HG02678 (cell line): ENCODE data around the gene CHST9.
"Not testable (repeated sequence)": the region's sequence is repeated elsewhere in the genome, so short reads cannot be mapped to it uniquely, and the experiment has no call there.

Source experiments
- ATAC-seq: cut with Tn5 transposase; IDR thresholded peaks from one replicate; pipeline ENCODE4 v1.9.1; 2021; ENCODE audit warnings: mild to moderate bottlenecking, moderate library complexity; ENCODE audit not compliant: unreplicated experiment

Gene CHST9

DNA sequence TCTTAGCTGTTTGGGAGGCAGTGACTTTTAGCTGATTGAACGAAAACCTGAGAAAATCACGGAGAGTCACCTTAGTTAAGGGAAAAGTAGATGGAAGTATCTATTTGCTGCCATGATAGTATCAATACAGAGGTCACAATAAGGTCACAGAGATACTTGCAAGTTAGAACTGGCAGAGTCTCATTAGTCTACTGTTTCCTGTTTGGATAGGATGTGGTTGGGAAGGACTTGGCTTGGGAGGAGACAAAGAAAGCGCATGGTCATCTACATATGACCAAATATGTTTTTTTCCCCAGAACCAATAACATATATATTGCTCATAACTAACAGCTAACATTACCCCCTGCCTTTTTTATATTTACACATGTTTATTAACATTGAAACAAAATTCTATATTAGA, 241.2 kb downstream of the CHST9 start:
- no peak for ATAC-seq

DNA sequence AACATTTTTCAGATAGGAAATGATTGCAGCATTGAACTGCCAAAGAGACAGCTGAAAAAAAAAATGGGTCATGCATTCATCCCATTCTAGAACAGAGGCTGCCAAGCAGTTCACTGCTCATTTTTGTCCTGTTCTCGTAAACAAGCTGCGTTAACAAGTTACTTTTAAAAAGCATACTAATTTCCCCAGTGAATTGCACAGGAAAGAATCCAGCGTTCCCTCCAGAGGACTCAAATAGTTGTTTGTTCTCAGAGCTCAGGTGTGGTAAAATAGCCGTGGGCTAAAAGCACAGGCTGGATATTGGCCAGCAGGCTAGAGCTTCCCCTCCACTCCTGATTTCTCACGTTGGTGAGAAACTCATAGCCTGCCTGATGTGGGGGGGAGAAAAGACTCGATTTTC, 243.5 kb downstream of the CHST9 start:
- ATAC-seq: no peak

DNA sequence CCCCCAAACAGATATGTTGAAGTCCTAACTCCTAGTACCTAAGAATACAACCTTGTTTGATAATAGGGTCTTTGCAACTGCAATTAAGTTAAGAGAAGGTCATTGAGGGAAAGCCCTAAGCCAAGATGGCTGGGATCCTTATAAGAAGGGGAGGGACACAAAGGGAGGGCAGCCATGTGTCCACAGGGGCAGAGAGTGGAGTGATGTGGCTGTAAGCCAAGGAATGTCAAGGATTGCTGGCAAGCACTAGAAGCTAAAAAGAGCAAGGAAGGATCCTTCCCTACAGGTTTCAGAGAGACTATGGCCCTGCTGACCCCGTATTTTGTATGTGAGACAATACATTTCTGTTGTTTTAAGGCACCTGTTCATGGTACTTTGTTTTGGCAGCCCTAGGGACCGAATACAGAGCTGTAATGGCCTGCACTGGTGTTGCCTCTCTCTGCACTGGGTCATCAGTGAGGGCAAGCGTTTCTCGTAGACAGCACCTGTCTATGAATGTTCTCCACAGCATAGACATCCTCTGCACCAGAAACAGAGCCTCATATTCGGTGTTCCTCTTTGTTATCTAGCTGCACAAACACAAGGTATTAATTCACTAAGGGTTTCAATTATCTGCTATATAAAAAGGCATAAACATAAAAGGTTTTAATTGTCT, 244.2 kb downstream of the CHST9 start:
- ATAC-seq: no peak

DNA sequence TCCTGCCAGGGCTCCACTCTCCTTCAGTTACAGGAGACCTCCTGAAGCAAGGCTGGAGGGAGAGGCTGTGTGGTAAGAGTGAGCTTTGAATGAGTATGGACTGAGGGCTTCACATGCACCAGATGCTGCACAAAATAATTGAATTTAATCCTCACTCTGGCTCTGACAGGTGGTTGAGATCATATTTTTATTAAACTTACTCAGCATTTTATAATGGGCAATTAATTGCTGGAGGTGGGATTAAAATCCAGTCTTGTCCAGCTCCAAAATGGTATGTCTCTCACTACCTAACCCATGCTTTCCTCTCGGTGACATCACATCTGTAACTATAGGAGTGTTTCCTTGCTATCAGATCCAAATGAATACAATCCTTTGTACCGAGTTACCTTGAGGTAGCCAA, 253.4 kb downstream of the CHST9 start:
- ATAC-seq: no peak

DNA sequence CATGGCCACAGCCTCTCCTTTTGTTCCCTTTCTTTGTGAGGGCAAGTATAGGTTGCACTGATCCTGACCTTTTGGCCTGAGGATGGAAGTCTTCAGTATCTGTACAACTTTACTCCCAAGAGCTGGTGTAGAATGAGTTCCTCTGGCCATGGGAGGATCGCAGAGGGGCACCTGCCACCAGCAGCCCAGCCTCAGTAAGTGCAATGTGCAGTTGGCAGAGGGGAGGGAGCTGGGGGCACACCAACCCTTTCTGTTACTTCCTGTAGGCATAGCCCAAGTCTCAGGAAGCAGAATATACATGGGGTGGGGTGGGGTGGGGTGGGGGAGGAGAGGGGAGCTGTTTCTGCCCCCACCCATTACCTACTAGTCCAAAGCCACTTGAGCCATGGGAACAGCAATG, 254.5 kb downstream of the CHST9 start:
- no peak for ATAC-seq

DNA sequence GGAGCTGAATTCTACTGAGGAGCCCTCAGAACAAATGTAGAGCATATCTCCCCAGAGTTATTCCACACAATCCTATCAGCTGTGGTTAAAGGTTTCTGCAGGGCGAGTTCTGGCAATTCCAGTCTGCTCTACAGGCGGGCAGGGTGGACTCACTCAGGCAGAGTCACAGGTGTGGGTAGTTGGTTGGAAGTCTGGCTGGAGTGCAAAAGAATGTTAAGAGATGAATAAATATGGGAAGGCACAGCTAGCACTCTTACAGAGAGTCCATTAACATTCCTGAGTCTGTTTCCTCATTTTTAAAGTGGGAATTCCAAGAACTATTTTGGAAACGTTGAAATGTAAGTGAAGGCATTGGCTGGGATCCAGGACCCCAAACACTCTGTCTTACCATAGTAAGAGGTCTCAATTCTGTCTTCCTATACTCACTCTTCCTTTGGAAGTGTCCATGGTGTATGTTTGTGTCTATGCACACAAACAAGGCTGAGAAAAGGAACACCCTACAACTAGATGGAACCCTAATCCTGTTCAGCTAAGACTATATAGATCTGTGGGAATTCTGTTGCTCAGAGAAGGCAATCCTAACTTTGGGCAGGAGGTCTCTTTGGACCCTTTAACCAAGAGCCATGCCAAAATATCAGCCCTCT, 256.3 kb downstream of the CHST9 start:
- ATAC-seq: no peak

DNA sequence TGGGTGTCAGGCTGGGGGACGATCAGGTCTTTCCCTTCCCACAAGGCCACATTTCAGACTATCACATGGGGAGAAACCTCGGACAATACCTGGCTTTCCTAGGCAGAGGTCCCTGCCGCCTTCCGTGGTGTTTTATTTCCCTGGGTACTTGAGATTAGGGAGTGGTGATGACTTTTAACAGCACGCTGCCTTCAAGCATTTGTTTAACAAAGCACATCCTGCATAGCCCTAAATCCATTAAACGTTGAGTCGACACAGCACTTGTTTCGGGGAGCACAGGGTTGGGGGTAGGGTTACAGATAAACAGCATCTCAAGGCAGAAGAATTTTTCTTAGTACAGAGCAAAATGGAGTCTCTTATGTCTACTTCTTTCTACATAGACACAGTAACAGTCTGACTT, 257.3 kb downstream of the CHST9 start:
- not testable (repeated sequence) for ATAC-seq

DNA sequence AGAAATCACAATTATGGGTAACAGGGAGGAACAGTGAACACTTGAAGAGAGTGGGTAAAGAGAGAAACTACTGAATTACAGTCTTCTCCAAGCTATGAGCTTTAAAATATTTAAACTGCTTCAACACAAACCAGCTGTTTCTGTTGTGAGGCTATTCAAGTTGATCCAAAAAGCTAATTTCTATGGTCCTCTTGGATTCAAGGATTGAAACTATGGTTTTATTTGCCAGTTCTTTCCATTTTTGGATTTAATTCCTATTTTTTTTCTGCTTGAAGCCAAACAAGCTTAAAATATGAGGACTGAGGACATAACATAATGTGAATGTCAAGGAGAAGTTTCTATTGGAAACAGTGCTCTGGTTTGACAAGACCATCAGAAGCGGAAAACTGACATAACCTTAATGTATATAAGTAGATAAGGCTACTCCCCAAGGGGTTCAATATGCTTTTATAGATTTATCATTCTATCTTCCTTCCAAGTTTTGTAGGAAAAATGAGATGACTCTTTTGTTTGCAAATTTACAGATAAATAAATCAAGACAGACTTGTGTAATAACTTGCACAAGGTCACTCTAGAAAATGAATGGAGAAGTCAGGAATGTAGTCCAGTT, 258.9 kb downstream of the CHST9 start:
- no peak for ATAC-seq

DNA sequence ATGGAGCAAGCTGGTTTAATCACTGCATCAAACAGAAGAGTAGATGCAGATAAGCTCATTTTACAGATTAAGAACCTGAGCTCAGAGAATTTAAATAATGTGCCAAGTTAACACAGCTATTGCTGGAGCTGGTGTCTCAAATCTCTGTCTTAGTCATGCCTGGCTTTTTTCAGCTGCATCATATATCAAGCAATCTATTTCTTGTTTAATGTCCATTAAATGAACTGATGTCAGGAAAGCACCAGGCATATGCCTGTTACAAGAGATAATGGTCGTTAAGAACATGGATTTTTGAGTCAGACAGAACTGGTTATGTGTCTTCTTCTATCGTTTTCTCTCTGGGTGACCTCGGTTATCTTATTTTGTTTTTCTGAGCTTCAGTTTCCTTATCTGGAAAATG, 259.8 kb downstream of the CHST9 start:
- no peak for ATAC-seq

DNA sequence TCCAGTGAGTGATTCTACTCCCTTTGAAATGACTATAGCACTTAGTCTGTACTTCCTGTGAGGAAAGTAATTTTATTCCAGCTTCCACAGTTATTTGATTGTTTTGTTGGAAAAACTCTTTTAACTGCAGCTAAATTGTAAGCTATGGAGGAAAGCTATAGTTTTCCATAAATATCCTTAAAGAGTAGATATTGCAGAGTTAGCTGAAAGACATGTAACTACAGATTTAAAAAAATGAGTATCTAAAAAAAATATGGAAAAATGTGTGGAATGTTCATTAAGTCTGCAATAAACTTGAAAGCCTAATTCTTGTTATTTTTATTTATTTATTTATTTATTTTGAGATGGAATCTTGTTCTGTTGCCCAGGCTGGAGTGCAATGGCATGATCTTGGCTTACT, 262.8 kb downstream of the CHST9 start:
- ATAC-seq: no peak

DNA sequence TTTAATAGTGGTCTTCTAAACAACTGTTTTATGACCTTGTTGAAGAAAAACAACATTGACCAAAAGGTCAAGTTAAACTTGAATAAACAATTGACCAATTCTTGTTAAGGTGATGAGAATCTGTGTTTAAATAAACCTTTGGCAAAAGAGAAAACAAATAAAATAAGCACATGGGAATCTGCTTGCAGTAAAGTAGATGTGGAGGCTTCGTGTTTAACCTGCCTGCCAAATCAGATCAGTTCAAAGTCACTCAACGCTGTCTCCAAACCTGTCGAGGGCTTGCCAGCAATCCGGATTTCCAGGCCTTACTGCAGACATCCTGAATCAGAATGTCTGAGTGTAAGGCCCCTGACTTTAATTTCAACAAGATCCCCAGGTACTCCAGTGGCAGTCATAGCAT, 264.5 kb downstream of the CHST9 start:
- ATAC-seq: no peak

DNA sequence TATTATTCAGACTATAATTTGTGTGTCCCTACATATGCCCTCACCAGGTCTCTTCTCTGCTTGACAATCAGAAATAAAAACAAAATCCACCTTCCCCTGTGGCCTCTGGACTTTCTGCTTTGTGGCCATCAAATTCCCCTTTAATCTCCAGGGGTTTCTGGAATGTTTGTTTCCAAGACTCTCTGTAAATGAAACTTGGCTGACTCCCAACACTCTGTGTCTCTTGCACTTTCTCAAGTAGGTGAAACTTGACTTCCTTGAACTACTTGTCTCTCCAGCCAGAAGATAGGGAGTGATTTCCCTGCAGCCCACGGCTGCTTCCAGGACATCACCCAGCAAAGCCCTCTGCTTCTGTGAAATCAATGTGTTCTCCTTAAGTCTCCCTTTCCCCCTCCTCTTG, 265.5 kb downstream of the CHST9 start:
- ATAC-seq: no peak

DNA sequence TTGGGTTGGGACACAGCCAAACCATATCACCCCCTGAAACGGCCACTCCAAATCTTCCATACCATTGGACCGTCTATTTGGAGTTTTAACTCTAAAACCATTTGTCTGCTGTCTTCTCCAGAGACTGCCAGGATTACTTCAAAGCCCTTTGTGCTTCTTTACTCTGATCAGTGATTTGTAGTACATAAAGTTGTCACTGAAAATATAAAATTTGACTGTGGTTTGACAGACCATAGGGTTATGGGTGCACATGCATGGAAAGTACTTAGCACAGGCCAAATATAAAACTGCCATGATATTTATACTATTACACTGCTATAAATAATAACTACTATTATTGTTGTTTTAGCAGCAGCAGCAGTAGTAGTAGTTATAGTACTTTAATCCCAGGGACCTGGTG, 265.9 kb downstream of the CHST9 start:
- no peak for ATAC-seq

DNA sequence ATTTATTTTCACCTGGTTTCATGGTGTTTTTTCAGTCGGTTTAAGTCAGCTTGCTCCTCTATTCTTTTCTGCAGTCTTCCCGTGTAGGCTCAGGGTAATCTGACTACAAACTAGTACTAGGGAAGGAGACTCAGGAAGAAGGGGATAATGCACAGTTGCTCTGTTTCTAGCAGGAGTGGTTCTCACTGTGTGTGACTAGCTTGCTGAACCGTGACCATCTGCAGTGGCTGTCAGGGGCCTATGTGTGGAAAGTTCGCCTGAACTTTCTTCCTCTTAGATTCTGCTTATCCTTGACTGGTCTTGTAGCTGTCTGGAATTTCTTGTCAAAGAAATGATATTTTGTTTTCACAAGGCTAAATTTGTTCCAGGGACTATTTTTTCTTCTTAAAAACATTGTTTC, 273.3 kb downstream of the CHST9 start:
- no peak for ATAC-seq

DNA sequence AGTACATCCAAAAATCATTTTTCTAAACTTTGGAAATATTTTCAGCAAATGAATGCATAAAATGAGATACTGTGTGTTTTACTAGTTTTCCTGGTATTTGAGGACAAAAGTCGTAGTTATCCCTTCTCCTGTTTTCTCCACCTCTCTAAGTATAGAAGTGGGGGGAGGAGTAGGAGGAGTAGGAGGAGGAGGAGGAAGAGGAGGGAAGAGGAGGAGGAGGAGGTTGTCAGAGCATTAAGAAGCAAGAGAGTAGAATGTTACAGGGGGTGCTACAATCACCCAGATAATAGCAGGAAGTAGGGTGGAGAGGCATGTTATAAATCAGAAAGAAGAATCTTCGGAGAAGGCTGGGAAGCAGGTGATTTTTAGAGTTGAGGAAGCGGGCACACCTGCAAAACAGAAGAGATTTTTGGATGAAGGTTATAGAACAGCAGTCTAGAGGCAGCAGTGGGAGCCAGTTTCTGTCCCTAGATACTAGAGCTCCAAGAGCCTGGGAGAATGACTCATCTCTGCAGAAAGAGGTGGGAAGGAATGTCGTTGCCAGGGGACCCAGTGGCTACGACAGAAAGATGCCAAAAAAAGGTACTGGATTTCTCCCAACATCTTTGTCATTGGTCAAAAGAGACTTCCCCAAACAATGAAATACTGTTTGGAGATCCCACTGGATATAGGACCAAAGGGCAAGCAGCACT, 275.4 kb downstream of the CHST9 start:
- ATAC-seq: no peak

DNA sequence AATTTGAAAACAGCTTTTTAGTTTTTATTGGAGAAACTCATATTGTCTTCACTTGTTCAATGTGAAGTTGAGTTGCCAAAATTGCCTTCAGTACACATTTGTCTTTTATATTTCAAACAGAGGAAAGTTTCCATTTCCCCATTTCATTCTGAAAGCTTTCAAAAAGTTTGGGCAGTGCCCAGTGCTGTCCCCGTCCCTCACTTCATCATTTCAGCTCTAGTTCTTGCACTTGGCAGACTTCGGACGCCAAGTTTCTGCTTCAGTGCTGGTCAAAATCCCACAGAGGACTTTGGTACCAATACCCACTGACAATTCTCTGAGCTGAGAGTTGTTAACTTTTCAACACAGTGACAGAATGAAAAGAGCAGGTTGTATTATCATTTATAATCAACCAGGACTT, 276.2 kb downstream of the CHST9 start:
- no peak for ATAC-seq

DNA sequence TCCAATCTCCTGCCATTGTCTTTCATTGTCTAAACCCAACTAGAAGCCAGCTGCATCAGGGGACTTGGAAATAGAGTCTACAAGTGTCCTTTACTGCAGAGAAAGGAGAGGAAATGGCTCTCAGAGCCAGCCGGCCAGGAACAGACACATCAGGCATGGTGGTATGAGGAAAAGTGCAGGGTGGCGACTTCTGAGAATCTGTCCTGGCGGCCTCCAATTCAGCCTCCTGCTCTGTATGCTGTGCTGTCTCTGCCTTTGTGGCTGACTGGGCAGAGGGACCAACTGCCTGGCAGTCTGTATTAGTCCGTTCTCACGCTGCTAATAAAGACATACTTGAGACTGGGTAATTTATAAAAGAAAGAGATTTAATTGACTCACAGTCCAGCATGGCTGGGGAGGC, 282.8 kb downstream of the CHST9 start:
- ATAC-seq: no peak

DNA sequence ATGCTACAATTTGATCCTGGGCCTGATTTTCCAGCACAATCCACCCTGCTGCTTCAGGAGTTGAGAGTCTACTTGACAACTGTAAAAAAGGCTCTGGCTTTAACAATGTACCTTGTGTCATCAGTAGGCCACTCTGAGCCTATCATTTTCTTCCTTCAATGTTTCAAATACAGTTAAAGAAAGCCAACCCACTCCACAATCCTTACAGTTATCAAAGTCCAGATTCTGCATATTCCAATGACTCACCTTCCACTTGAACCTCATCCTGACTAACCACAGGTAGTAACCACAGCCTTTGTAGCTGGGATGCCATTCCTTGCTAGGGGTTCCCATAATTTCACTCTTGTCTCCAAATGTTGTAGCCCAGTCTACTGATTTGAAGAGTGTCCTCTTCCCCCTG, 284.1 kb downstream of the CHST9 start:
- ATAC-seq: no peak

DNA sequence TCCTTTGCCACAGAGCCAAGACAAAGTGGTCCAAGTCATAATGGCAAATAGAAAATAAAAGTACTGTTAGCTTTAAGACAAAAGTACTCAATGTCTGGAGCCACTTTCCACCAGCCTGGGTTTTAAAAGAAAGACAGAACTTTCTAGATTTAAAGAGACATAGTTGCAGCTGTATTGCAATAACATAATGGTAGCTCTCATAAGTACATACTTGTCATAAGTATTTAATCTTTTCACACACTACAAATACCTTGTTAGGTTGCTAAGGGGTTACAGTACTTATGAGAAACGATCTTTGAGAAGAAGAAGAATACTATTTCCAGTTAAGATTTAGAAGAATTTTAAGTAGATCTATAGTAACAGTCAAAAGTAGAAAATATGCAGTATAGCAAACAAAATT, 290.7 kb downstream of the CHST9 start:
- ATAC-seq: no peak

DNA sequence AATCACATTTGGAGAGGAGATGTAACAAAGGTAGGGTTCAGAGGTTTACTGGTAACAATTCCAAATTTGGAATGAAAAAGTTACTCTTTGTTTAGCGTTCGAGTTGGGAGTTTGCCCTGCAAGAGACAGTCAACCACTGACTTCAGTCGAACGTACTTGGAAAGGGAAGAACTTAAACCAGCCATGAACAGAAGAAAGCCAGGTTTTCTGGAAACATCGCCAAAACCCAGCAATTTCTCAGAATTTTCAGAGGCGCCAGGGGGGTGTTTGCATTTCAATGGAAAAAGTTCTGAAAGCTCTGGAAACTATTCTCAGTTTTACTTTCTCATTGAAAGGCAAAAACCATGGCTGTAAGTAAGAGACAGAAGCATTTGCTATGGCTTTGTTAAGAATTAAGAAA, 291.1 kb downstream of the CHST9 start:
- no peak for ATAC-seq

DNA sequence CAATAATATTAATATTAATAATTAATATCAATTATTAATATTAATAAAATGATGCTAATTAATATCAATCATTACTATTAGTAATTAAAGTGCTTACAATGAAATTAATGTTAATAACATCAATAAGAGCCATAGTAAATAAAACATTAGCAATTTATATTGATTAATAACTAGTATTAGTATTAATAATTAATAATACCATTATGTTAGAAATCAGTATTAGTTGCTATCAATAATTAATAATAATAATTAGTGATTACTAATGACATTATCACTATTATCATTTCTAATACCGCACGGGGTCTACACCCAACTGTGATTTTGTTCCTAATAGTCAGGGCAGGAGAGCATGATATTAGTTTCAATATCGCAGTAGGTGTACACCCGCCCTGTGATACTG, 296.8 kb downstream of the CHST9 start:
- ATAC-seq: no peak

DNA sequence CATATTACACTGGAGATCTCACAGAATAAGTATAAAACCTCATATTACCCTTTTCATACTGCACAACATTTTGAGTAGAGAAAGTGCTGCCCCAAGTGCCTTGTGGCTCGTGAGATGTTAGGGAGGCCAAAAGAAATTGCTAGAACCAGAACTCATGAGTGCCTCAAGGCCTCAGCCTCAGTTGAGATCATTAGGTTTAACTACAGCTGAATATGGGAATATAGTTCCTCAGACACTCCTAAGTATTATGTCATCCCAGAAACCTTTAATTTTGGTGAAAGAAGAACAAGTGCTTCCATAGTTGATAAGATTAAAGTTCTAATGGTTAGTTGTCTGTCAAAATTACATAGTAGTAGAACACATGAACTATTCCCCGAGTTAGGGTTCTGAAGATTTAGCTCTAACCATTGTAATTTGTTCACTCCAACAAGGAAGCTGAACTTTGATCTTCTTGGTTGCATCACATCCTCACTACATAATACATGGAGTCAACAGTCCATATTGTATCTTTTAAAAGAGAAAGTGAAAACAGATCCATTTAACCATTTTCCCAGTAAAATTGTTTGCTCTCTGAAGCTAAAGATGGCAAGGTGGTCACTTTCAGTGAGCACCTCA, 310.0 kb downstream of the CHST9 start:
- ATAC-seq: no peak
